TTC549 (cell line): ENCODE data around the gene GFOD2.

Experiments used
- FAIRE-seq: peaks from 2 replicates; lab custom pipeline; 2012; peaks lifted over from hg19 to GRCh38; lab: Jason Lieb, UNC

GFOD2 gene

GRCh38 chr16:67731753-67732095, 12.6 kb upstream of the GFOD2 start:
- FAIRE-seq, result no peak

GRCh38 chr16:67731071-67731752, 12.1 kb upstream of the GFOD2 start:
- no peak for FAIRE-seq

- FAIRE-seq, result no peak
Measured at GRCh38 chr16:67730326-67730725, 11.2 kb upstream of the GFOD2 start.

GRCh38 chr16:67729636-67730248, 10.6 kb upstream of the GFOD2 start:
- no peak for FAIRE-seq

GRCh38 chr16:67727521-67728485, 8.7 kb upstream of the GFOD2 start:
- no peak for FAIRE-seq

- FAIRE-seq, result no peak
Measured at GRCh38 chr16:67726106-67727034, 7.3 kb upstream of the GFOD2 start.

- FAIRE-seq, result no peak
Measured at GRCh38 chr16:67723911-67724305, 4.8 kb upstream of the GFOD2 start.

GRCh38 chr16:67723151-67723910, 4.2 kb upstream of the GFOD2 start:
- FAIRE-seq, result no peak

GRCh38 chr16:67720236-67720635, 1.1 kb upstream of the GFOD2 start:
- no peak for FAIRE-seq

GRCh38 chr16:67719778-67720144, 645 bp upstream of the GFOD2 start:
- FAIRE-seq, result no peak

- no peak for FAIRE-seq
Measured at GRCh38 chr16:67718668-67719047, 458 bp downstream of the GFOD2 start.

- no peak for FAIRE-seq
Measured at GRCh38 chr16:67716097-67716496, 3.0 kb downstream of the GFOD2 start.

- FAIRE-seq, result no peak
Measured at GRCh38 chr16:67714522-67714921, 4.6 kb downstream of the GFOD2 start.

GRCh38 chr16:67713647-67714273, 5.4 kb downstream of the GFOD2 start:
- no peak for FAIRE-seq

- FAIRE-seq, result no peak
Measured at GRCh38 chr16:67710607-67711006, 8.5 kb downstream of the GFOD2 start.

- FAIRE-seq, result no peak
Measured at GRCh38 chr16:67709050-67709449, 10.1 kb downstream of the GFOD2 start.

- FAIRE-seq, result no peak
Measured at GRCh38 chr16:67708368-67708771, 10.7 kb downstream of the GFOD2 start.

- FAIRE-seq, result no peak
Measured at GRCh38 chr16:67707790-67708189, 11.3 kb downstream of the GFOD2 start.

GRCh38 chr16:67707210-67707609, 11.9 kb downstream of the GFOD2 start:
- no peak for FAIRE-seq

GRCh38 chr16:67704110-67704509, 15.0 kb downstream of the GFOD2 start:
- FAIRE-seq, result no peak

- no peak for FAIRE-seq
Measured at GRCh38 chr16:67703626-67704025, 15.5 kb downstream of the GFOD2 start.
